ENCODE data around the gene STARD3. TPM values are rescaled to one million over a fixed set of nuclear protein-coding genes. Genes with fewer than 3 reads are reported as not detected.
A peak's percentile ranks its signal among the peaks of the same experiment; 100 is the strongest.

STARD3 gene
- total RNA-seq, 1 experiment from 2014 or later, result 22.7 TPM

- Histone ChIP-seq H3K9me3 (replicated peaks) (no peaks in the 10 kb centered on the region), H3K4me3 (no peak overlapping the region), H3K27ac (no peak overlapping the region), H3K4me1 (peaks cover 4% of the 10 kb centered on the region; the same call in 1 of the 2 replicates), H3K27me3 (0 out of 2 replicates have a peak, but pooled peaks cover 5% of the 10 kb centered on the region), H3K36me3 (no peaks in the 10 kb centered on the region)
- no peak for DNase-seq
Observed at GRCh38 chr17:39633570-39634183, 3.3 kb upstream of the STARD3 start.

GRCh38 chr17:39634384-39634871 is 2.5 kb upstream of the STARD3 start:
- H3K36me3 ChIP-seq, result no peaks in the 10 kb centered on the region
- no peak overlapping the region for H3K4me3 ChIP-seq
- H3K27me3 ChIP-seq, result 0 out of 2 replicates have a peak, but pooled peaks cover 2% of the 10 kb centered on the region
- DNase-seq, result peak; percentile 29 to 66
- peaks cover 4% of the 10 kb centered on the region; the same call in 1 of the 2 replicates for H3K4me1 ChIP-seq
- H3K27ac ChIP-seq, result no peak overlapping the region
- no peaks in the 10 kb centered on the region for H3K9me3 ChIP-seq (replicated peaks)

- DNase-seq, result no peak
- no peaks in the 10 kb centered on the region for H3K36me3 ChIP-seq
- H3K9me3 ChIP-seq (replicated peaks), result no peaks in the 10 kb centered on the region
- H3K4me1 ChIP-seq, result peaks cover 4% of the 10 kb centered on the region; the same call in 1 of the 2 replicates
- no peak overlapping the region for H3K27ac ChIP-seq
- H3K4me3 ChIP-seq, result no peak overlapping the region
- 0 out of 2 replicates have a peak, but pooled peaks cover 2% of the 10 kb centered on the region for H3K27me3 ChIP-seq
Observed at GRCh38 chr17:39635614-39636176, 1.2 kb upstream of the STARD3 start.

- peaks cover 4% of the 10 kb centered on the region; the same call in 1 of the 2 replicates for H3K4me1 ChIP-seq
- 0 out of 2 replicates have a peak, but pooled peaks cover under 1% of the 10 kb centered on the region for H3K27me3 ChIP-seq
- no peaks in the 10 kb centered on the region for H3K9me3 ChIP-seq (replicated peaks)
- DNase-seq, result no peak
- no peaks in the 10 kb centered on the region for H3K36me3 ChIP-seq
- H3K4me3 ChIP-seq, result peak overlapping the region; percentile 89
- peak overlapping the region; percentile 81 for H3K27ac ChIP-seq
Observed at GRCh38 chr17:39636587-39636926, 387 bp upstream of the STARD3 start.

- Histone ChIP-seq H3K27ac (no peak overlapping the region), H3K9me3 (replicated peaks) (no peaks in the 10 kb centered on the region), H3K27me3 (no peaks in the 10 kb centered on the region), H3K4me1 (peaks cover 4% of the 10 kb centered on the region; the same call in 1 of the 2 replicates), H3K36me3 (no peaks in the 10 kb centered on the region), H3K4me3 (no peak overlapping the region)
- DNase-seq, result no peak
Observed at GRCh38 chr17:39638317-39638716, 1.4 kb downstream of the STARD3 start.

- no peak overlapping the region for H3K27ac ChIP-seq
- no peak overlapping the region for H3K4me3 ChIP-seq
- no peaks in the 10 kb centered on the region for H3K27me3 ChIP-seq
- no peaks in the 10 kb centered on the region for H3K36me3 ChIP-seq
- peaks cover 4% of the 10 kb centered on the region; the same call in 1 of the 2 replicates for H3K4me1 ChIP-seq
- no peak for DNase-seq
- H3K9me3 ChIP-seq (replicated peaks), result no peaks in the 10 kb centered on the region
Observed at GRCh38 chr17:39639043-39639442, 2.1 kb downstream of the STARD3 start.

- H3K9me3 ChIP-seq (replicated peaks), result no peaks in the 10 kb centered on the region
- H3K36me3 ChIP-seq, result no peaks in the 10 kb centered on the region
- peaks cover 4% of the 10 kb centered on the region; the same call in 1 of the 2 replicates for H3K4me1 ChIP-seq
- no peaks in the 10 kb centered on the region for H3K27me3 ChIP-seq
- H3K4me3 ChIP-seq, result no peak overlapping the region
- DNase-seq, result no peak
- H3K27ac ChIP-seq, result no peak overlapping the region
Observed at GRCh38 chr17:39639566-39640458, 2.9 kb downstream of the STARD3 start.

- no peak for DNase-seq
- Histone ChIP-seq H3K27ac (no peak overlapping the region), H3K4me3 (no peak overlapping the region), H3K4me1 (peaks cover 4% of the 10 kb centered on the region; the same call in 1 of the 2 replicates), H3K9me3 (replicated peaks) (no peaks in the 10 kb centered on the region), H3K27me3 (no peaks in the 10 kb centered on the region), H3K36me3 (no peaks in the 10 kb centered on the region)
Observed at GRCh38 chr17:39640591-39641031, 3.7 kb downstream of the STARD3 start.

- Histone ChIP-seq H3K36me3 (no peaks in the 10 kb centered on the region), H3K27me3 (no peaks in the 10 kb centered on the region), H3K27ac (no peak overlapping the region), H3K9me3 (replicated peaks) (no peaks in the 10 kb centered on the region), H3K4me1 (peaks cover 4% of the 10 kb centered on the region; the same call in 1 of the 2 replicates), H3K4me3 (no peak overlapping the region)
- DNase-seq, result no peak
Observed at GRCh38 chr17:39641097-39641496, 4.2 kb downstream of the STARD3 start.

- H3K36me3 ChIP-seq, result no peaks in the 10 kb centered on the region
- H3K4me1 ChIP-seq, result peaks cover 4% of the 10 kb centered on the region; the same call in 1 of the 2 replicates
- no peak overlapping the region for H3K4me3 ChIP-seq
- no peaks in the 10 kb centered on the region for H3K27me3 ChIP-seq
- no peak for DNase-seq
- H3K9me3 ChIP-seq (replicated peaks), result no peaks in the 10 kb centered on the region
- no peak overlapping the region for H3K27ac ChIP-seq
Observed at GRCh38 chr17:39641883-39642282, 4.9 kb downstream of the STARD3 start.

GRCh38 chr17:39642291-39643074 is 5.5 kb downstream of the STARD3 start:
- Histone ChIP-seq H3K36me3 (no peaks in the 10 kb centered on the region), H3K9me3 (replicated peaks) (no peaks in the 10 kb centered on the region), H3K4me3 (no peak overlapping the region), H3K4me1 (peaks cover 4% of the 10 kb centered on the region; the same call in 1 of the 2 replicates), H3K27ac (no peak overlapping the region), H3K27me3 (no peaks in the 10 kb centered on the region)
- no peak for DNase-seq

GRCh38 chr17:39643271-39643670 is 6.3 kb downstream of the STARD3 start:
- no peaks in the 10 kb centered on the region for H3K9me3 ChIP-seq (replicated peaks)
- no peaks in the 10 kb centered on the region for H3K36me3 ChIP-seq
- H3K4me3 ChIP-seq, result no peak overlapping the region
- H3K27me3 ChIP-seq, result no peaks in the 10 kb centered on the region
- H3K27ac ChIP-seq, result no peak overlapping the region
- DNase-seq, result no peak
- no peaks in the 10 kb centered on the region for H3K4me1 ChIP-seq

GRCh38 chr17:39647256-39647655 is 10.3 kb downstream of the STARD3 start:
- DNase-seq, result no peak
- no peaks in the 10 kb centered on the region for H3K36me3 ChIP-seq
- no peak overlapping the region for H3K27ac ChIP-seq
- H3K4me1 ChIP-seq, result peaks cover 3% of the 10 kb centered on the region
- H3K4me3 ChIP-seq, result no peak overlapping the region
- H3K9me3 ChIP-seq (replicated peaks), result no peaks in the 10 kb centered on the region
- no peaks in the 10 kb centered on the region for H3K27me3 ChIP-seq
